ENCODE measurements around the gene FAM171A1.

DNA sequence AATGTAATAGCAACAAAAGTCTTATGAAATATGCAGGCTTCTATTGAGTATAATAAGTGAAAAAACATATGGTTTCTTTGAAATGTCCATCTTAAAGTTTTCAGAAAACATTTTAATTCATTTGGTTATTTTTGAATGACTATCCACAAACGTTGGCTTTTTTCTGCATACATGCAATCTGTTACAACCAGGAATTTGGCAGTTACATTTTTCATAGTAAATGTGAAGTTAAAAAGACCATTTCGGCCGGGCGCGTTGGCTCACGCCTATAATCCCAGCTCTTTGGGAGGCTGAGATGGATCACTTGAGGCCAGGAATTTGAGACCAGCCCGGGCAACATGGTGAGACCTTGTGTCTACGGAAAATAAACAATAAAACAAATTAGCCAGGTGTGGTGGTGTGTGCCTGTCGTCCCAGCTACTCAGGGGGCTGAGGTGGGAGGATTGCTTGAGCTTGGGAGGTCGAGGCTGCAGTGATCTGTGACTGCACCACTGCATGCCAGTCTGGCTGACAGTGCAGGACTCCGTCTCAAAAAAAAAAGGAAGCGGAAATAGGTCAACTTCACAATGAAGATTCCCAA, 128.7 kb downstream of the FAM171A1 start:
- TF ChIP-seq, protein P1, sequence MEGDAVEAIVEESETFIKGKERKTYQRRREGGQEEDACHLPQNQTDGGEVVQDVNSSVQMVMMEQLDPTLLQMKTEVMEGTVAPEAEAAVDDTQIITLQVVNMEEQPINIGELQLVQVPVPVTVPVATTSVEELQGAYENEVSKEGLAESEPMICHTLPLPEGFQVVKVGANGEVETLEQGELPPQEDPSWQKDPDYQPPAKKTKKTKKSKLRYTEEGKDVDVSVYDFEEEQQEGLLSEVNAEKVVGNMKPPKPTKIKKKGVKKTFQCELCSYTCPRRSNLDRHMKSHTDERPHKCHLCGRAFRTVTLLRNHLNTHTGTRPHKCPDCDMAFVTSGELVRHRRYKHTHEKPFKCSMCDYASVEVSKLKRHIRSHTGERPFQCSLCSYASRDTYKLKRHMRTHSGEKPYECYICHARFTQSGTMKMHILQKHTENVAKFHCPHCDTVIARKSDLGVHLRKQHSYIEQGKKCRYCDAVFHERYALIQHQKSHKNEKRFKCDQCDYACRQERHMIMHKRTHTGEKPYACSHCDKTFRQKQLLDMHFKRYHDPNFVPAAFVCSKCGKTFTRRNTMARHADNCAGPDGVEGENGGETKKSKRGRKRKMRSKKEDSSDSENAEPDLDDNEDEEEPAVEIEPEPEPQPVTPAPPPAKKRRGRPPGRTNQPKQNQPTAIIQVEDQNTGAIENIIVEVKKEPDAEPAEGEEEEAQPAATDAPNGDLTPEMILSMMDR (IDR thresholded peaks at IDR 0.05; ENCODE audit: extremely low read depth in 1 of 2, insufficient read depth in 1 of 2, low read depth in 1 of 2, low read length in 2 of 2), result no peak
- TF ChIP-seq, protein P2, sequence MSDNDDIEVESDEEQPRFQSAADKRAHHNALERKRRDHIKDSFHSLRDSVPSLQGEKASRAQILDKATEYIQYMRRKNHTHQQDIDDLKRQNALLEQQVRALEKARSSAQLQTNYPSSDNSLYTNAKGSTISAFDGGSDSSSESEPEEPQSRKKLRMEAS (IDR thresholded peaks at IDR 0.05; ENCODE audit: insufficient read depth, insufficient read length), result no peak
- TF ChIP-seq EZH2 (IDR thresholded peaks at IDR 0.05; ENCODE audit: borderline replicate concordance, low read depth, low read length, severe bottlenecking), result no peak

All from endothelial cell of umbilical vein (primary cell).